ENCODE data around the gene ATAD1.

ATAD1 gene

GRCh38 chr10:87863053-87863943, 45.3 kb upstream of the ATAD1 start, which contains the start of the genes KLLN and PTEN:
KLLN (minus strand) TSS chr10:87863533; CDS start chr10:87862487, 1,046 bp downstream.
PTEN (plus strand) TSS chr10:87863625; CDS start chr10:87864470, 845 bp downstream.
- TF ChIP-seq EZH2phosphoT487 (IDR thresholded peaks at IDR 0.05; ENCODE audit: borderline replicate concordance, low read length): no peak
- TF ChIP-seq CTCF (IDR thresholded peaks at IDR 0.05; ENCODE audit: low read depth, low read length, poor library complexity, severe bottlenecking): no peak
- peaks cover 11% of the 10 kb centered on the region for H3F3A ChIP-seq (ENCODE audit: control insufficient read depth, insufficient read depth)

GRCh38 chr10:87862679-87863052, 44.6 kb upstream of the ATAD1 start:
- Histone ChIP-seq H3K4me3 (ENCODE audit: low read length) (peak overlapping the region; percentile 91), H3K9me2 (replicated peaks; ENCODE audit: control insufficient read depth, low read length) (no peaks in the 10 kb centered on the region), H3F3A (ENCODE audit: control insufficient read depth, insufficient read depth) (peaks cover 11% of the 10 kb centered on the region), H3K4me1 (ENCODE audit: control insufficient read depth, low read length) (peaks cover 23% of the 10 kb centered on the region), H3K4me2 (ENCODE audit: low read length) (peak overlapping the region; percentile 85), H4K20me1 (ENCODE audit: control insufficient read depth, insufficient read depth, low read depth, low read length) (peaks cover 31% of the 10 kb centered on the region), H3K79me2 (ENCODE audit: control insufficient read depth, low read length) (peaks cover 70% of the 10 kb centered on the region), H3K9me3 (ENCODE audit: control insufficient read depth, insufficient read depth, low read length) (no peaks in the 10 kb centered on the region), H3K36me3 (ENCODE audit: control insufficient read depth, low read length) (peaks cover 42% of the 10 kb centered on the region), H3K27ac (ENCODE audit: low read depth, low read length) (peak overlapping the region; percentile 89), H3K27me3 (ENCODE audit: control insufficient read depth, low read length) (no peaks in the 10 kb centered on the region)
- no peak for TF ChIP-seq EZH2phosphoT487 (IDR thresholded peaks at IDR 0.05; ENCODE audit: borderline replicate concordance, low read length)
- peak; percentile 19 for TF ChIP-seq CTCF (IDR thresholded peaks at IDR 0.05; ENCODE audit: low read depth, low read length, poor library complexity, severe bottlenecking)

More at GRCh38 chr10:87863053-87863943, 45.3 kb upstream of the ATAD1 start, which contains the start of the genes KLLN and PTEN:
- peaks cover 28% of the 10 kb centered on the region for H3K4me1 ChIP-seq (ENCODE audit: control insufficient read depth, low read length)
- H3K4me2 ChIP-seq (ENCODE audit: low read length): peak within 1 kb of the TSS; percentile 85
- no peaks in the 10 kb centered on the region for H3K9me3 ChIP-seq (ENCODE audit: control insufficient read depth, insufficient read depth, low read length)
- H3K27me3 ChIP-seq (ENCODE audit: control insufficient read depth, low read length): no peaks in the 10 kb centered on the region
- no peaks in the 10 kb centered on the region for H3K9me2 ChIP-seq (replicated peaks; ENCODE audit: control insufficient read depth, low read length)
- peaks cover 48% of the 10 kb centered on the region for H3K36me3 ChIP-seq (ENCODE audit: control insufficient read depth, low read length)
- H4K20me1 ChIP-seq (ENCODE audit: control insufficient read depth, insufficient read depth, low read depth, low read length): peaks cover 36% of the 10 kb centered on the region
- H3K27ac ChIP-seq (ENCODE audit: low read depth, low read length): peak within 1 kb of the TSS; percentile 89
- peaks cover 76% of the 10 kb centered on the region for H3K79me2 ChIP-seq (ENCODE audit: control insufficient read depth, low read length)
- H3K4me3 ChIP-seq (ENCODE audit: low read length): peak within 1 kb of the TSS; percentile 91

- Histone ChIP-seq H4K20me1 (ENCODE audit: control insufficient read depth, insufficient read depth, low read depth, low read length) (peaks cover 28% of the 10 kb centered on the region), H3K4me2 (ENCODE audit: low read length) (peak overlapping the region; percentile 85), H3K36me3 (ENCODE audit: control insufficient read depth, low read length) (peaks cover 36% of the 10 kb centered on the region), H3K9me2 (replicated peaks; ENCODE audit: control insufficient read depth, low read length) (no peaks in the 10 kb centered on the region), H3K4me1 (ENCODE audit: control insufficient read depth, low read length) (peaks cover 23% of the 10 kb centered on the region), H3K4me3 (ENCODE audit: low read length) (peak overlapping the region; percentile 91), H3F3A (ENCODE audit: control insufficient read depth, insufficient read depth) (peaks cover 11% of the 10 kb centered on the region), H3K9me3 (ENCODE audit: control insufficient read depth, insufficient read depth, low read length) (no peaks in the 10 kb centered on the region), H3K79me2 (ENCODE audit: control insufficient read depth, low read length) (peaks cover 64% of the 10 kb centered on the region), H3K27ac (ENCODE audit: low read depth, low read length) (peak overlapping the region; percentile 89), H3K27me3 (ENCODE audit: control insufficient read depth, low read length) (no peaks in the 10 kb centered on the region)
- TF ChIP-seq EZH2phosphoT487 (IDR thresholded peaks at IDR 0.05; ENCODE audit: borderline replicate concordance, low read length) (no peak), CTCF (IDR thresholded peaks at IDR 0.05; ENCODE audit: low read depth, low read length, poor library complexity, severe bottlenecking) (no peak)
Measured at GRCh38 chr10:87861953-87862678, 44.1 kb upstream of the ATAD1 start.
